Activated B cell treated with CpG ODN at 0.5 μM for 24 hours (primary cell): Measurements from ENCODE around the gene VSTM5. TPM values are rescaled to one million over a fixed set of nuclear protein-coding genes. Genes with fewer than 3 reads are reported as not detected.

Source experiments
- ATAC-seq: fragments of 200-7000 bp; cut with Tn5 transposase; one replicate; pipeline ENCODE4 v1.10.0; 2021; ENCODE audit warnings: low read depth, mild to moderate bottlenecking, moderate library complexity
- CTCF ChIA-PET: fragments of 350-600 bp; sonication (Branson Sonifier 250); formaldehyde crosslinking; loops from one replicate; lab custom pipeline; 2021; ENCODE audit warnings: antibody characterized with exemption; lab: Charles Lee
- POLR2A ChIA-PET: fragments of 350-600 bp; sonication (Branson Sonifier 250); formaldehyde crosslinking; loops from one replicate; lab custom pipeline; 2021; ENCODE audit warnings: antibody characterized with exemption; lab: Charles Lee
- DNase-seq: peaks from one replicate; pipeline ENCODE4 v3.0.0; 2022
- H3K27ac Mint-ChIP-seq: one replicate; pipeline ENCODE4 v1.8.0; 2020; ENCODE audit warnings: mixed read lengths
- H3K27me3 Mint-ChIP-seq: one replicate; pipeline ENCODE4 v1.8.0; 2021; ENCODE audit warnings: mixed read lengths
- H3K36me3 Mint-ChIP-seq: one replicate; pipeline ENCODE4 v1.8.0; 2021; ENCODE audit warnings: low read depth, mixed read lengths
- H3K4me1 Mint-ChIP-seq: one replicate; pipeline ENCODE4 v1.8.0; 2021; ENCODE audit warnings: mixed read lengths
- H3K4me3 Mint-ChIP-seq: one replicate; pipeline ENCODE4 v1.8.0; 2020; ENCODE audit warnings: mild to moderate bottlenecking, mixed read lengths
- H3K9me3 Mint-ChIP-seq: one replicate; pipeline ENCODE4 v1.8.0; 2020; ENCODE audit warnings: mixed read lengths
- intact Hi-C: fragments of 100-400 bp; cut with micrococcal nuclease; formaldehyde crosslinking; loops from one replicate; pipeline ENCODE4 v1.15.1; 2024
- total RNA-seq: library from RNA; stranded (reverse); gene quantifications from 2 replicates; pipeline ENCODE4 v1.2.3, GENCODE V29; 2022
- TF ChIP-seq, protein P1 (sequence below): fragments of 200-600 bp; IDR thresholded peaks from one replicate; pipeline ENCODE4 v1.8.0; 2022; ENCODE audit warnings: antibody characterized with exemption, mild to moderate bottlenecking

VSTM5 gene
- total RNA-seq, 1 donor from 2014 or later, result not detected

- no peak for DNase-seq
- TF ChIP-seq, protein P1, sequence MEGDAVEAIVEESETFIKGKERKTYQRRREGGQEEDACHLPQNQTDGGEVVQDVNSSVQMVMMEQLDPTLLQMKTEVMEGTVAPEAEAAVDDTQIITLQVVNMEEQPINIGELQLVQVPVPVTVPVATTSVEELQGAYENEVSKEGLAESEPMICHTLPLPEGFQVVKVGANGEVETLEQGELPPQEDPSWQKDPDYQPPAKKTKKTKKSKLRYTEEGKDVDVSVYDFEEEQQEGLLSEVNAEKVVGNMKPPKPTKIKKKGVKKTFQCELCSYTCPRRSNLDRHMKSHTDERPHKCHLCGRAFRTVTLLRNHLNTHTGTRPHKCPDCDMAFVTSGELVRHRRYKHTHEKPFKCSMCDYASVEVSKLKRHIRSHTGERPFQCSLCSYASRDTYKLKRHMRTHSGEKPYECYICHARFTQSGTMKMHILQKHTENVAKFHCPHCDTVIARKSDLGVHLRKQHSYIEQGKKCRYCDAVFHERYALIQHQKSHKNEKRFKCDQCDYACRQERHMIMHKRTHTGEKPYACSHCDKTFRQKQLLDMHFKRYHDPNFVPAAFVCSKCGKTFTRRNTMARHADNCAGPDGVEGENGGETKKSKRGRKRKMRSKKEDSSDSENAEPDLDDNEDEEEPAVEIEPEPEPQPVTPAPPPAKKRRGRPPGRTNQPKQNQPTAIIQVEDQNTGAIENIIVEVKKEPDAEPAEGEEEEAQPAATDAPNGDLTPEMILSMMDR, result no peak
- ChIA-PET POLR2A (no interaction called here), CTCF (no interaction called here)
- intact Hi-C loops, result no loop called here
- H3K4me1 Mint-ChIP-seq, result no peaks in the 10 kb centered on the region
- H3K9me3 Mint-ChIP-seq, result no peaks in the 10 kb centered on the region
- no peak overlapping the region for H3K27ac Mint-ChIP-seq
- peaks cover 59% of the 10 kb centered on the region for H3K36me3 Mint-ChIP-seq
- no peak for ATAC-seq
- H3K4me3 Mint-ChIP-seq, result no peak overlapping the region
- H3K27me3 Mint-ChIP-seq, result no peaks in the 10 kb centered on the region
Measured at GRCh38 chr11:93814966-93815633, 35.3 kb downstream of the VSTM5 start.

DNA sequence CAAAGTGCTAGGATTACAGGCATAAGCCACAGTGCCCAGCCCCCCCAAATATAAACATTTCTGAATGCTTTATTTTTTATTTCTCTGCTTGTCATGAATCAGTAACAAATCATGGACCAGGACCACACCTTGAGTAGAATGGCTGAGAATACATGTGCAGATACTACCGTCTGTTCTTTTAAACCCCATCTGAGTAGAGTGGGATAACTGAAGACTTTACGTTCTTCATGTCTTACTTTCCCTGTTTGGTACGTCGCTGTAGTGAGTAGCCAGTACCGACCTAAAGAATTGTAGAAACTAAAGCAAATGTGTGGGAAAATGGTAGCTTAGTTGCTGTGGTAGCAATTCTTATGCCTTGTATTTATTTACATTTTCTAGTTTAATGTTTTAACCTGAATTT lies 36.4 kb downstream of the VSTM5 start:
- H3K27me3 Mint-ChIP-seq, result no peaks in the 10 kb centered on the region

GRCh38 chr11:93807980-93808379 lies 42.4 kb downstream of the VSTM5 start:
- Mint-ChIP-seq H3K4me3 (no peak overlapping the region), H3K9me3 (no peaks in the 10 kb centered on the region), H3K27me3 (no peaks in the 10 kb centered on the region), H3K4me1 (no peaks in the 10 kb centered on the region), H3K36me3 (peaks cover 86% of the 10 kb centered on the region), H3K27ac (no peak overlapping the region)
- ChIA-PET POLR2A (no interaction called here), CTCF (no interaction called here)
- TF ChIP-seq, protein P1, result no peak
- no peak for DNase-seq
- intact Hi-C loops, result no loop called here
- ATAC-seq, result no peak

More for the DNA sequence above, 36.4 kb downstream of the VSTM5 start:
- Mint-ChIP-seq H3K4me3 (no peak overlapping the region), H3K27ac (no peak overlapping the region), H3K4me1 (no peaks in the 10 kb centered on the region), H3K36me3 (peaks cover 68% of the 10 kb centered on the region), H3K9me3 (no peaks in the 10 kb centered on the region)
- TF ChIP-seq, protein P1, result no peak
- ATAC-seq (no peak), DNase-seq (no peak)
- intact Hi-C loops, result no loop called here
- POLR2A ChIA-PET, result no interaction called here
- CTCF ChIA-PET, result no interaction called here

DNA sequence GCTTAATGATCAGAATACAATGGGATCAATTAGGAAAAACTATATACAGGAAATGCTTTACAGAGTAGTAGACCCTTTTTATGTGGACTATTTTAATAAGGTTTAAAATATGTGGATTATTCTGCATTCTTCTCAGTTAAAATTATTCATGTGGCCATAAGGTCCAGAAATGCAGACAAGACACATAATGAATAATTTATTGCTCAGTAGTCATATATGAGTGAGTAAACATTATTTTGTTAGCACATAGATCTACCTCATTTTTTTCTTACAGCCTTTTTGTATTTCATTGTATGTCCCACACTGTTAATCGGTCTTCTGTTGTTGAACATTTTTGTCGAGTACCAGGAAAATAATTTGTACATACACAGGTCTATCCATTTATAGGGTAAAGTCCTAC lies 45.5 kb downstream of the VSTM5 start:
- Mint-ChIP-seq H3K36me3 (peaks cover 82% of the 10 kb centered on the region), H3K4me1 (no peaks in the 10 kb centered on the region), H3K9me3 (no peaks in the 10 kb centered on the region), H3K4me3 (no peak overlapping the region), H3K27me3 (no peaks in the 10 kb centered on the region), H3K27ac (no peak overlapping the region)
- ChIA-PET POLR2A (no interaction called here), CTCF (no interaction called here)
- intact Hi-C loops, result no loop called here
- DNase-seq, result no peak
- TF ChIP-seq, protein P1, result no peak
- no peak for ATAC-seq

GRCh38 chr11:93801366-93801765 lies 49.1 kb downstream of the VSTM5 start:
- no peak overlapping the region for H3K4me3 Mint-ChIP-seq
- TF ChIP-seq, protein P1, result no peak
- peaks cover 86% of the 10 kb centered on the region for H3K36me3 Mint-ChIP-seq
- no peak for ATAC-seq
- intact Hi-C loops, result no loop called here
- CTCF ChIA-PET, result no interaction called here
- no peak overlapping the region for H3K27ac Mint-ChIP-seq
- DNase-seq, result no peak
- H3K4me1 Mint-ChIP-seq, result no peaks in the 10 kb centered on the region
- POLR2A ChIA-PET, result interaction anchor here (1.0 kb wide), 1 partner anchor 17 kb away, joined by 4 read pairs; the partner anchor contains the start of gene MED17
- no peaks in the 10 kb centered on the region for H3K27me3 Mint-ChIP-seq
- no peaks in the 10 kb centered on the region for H3K9me3 Mint-ChIP-seq
